Measurements from ENCODE around the gene PAFAH1B1.

The PAFAH1B1 gene

GRCh38 chr17:2594722-2595599, 1.5 kb downstream of the PAFAH1B1 start:
- peak overlapping the region; percentile 99 for H3K27ac ChIP-seq (ENCODE audit: insufficient read depth, low read depth, low read length, poor library complexity, severe bottlenecking)
- H3K27me3 ChIP-seq (ENCODE audit: control insufficient read depth, insufficient read depth, low read length, poor library complexity, severe bottlenecking) = no peaks in the 10 kb centered on the region
- H3K4me1 ChIP-seq (ENCODE audit: control insufficient read depth, insufficient read depth, low read length) = peaks cover 6% of the 10 kb centered on the region
- 3 to 8% methylated on average over 14 to 16 of the region's 16 CpGs for WGBS, 2 experiments
- no peaks in the 10 kb centered on the region for H3K36me3 ChIP-seq (ENCODE audit: control insufficient read depth, insufficient read depth, low read length)
- H3K9me3 ChIP-seq (ENCODE audit: control insufficient read depth, low read length) = no peaks in the 10 kb centered on the region
- H3K4me3 ChIP-seq (ENCODE audit: insufficient read depth, low read depth, low read length) = peak overlapping the region; percentile 93

GRCh38 chr17:2595716-2596115, 2.3 kb downstream of the PAFAH1B1 start:
- Histone ChIP-seq H3K36me3 (ENCODE audit: control insufficient read depth, insufficient read depth, low read length) (no peaks in the 10 kb centered on the region), H3K4me1 (ENCODE audit: control insufficient read depth, insufficient read depth, low read length) (peaks cover 6% of the 10 kb centered on the region), H3K9me3 (ENCODE audit: control insufficient read depth, low read length) (no peaks in the 10 kb centered on the region), H3K27ac (ENCODE audit: insufficient read depth, low read depth, low read length, poor library complexity, severe bottlenecking) (no peak overlapping the region), H3K27me3 (ENCODE audit: control insufficient read depth, insufficient read depth, low read length, poor library complexity, severe bottlenecking) (no peaks in the 10 kb centered on the region), H3K4me3 (ENCODE audit: insufficient read depth, low read depth, low read length) (peak overlapping the region; percentile 93)
- 49 to 64% methylated on average over 3 to 4 of the region's 4 CpGs for WGBS, 2 experiments

- Histone ChIP-seq H3K36me3 (ENCODE audit: control insufficient read depth, insufficient read depth, low read length) (no peaks in the 10 kb centered on the region), H3K9me3 (ENCODE audit: control insufficient read depth, low read length) (no peaks in the 10 kb centered on the region), H3K4me3 (ENCODE audit: insufficient read depth, low read depth, low read length) (no peak overlapping the region), H3K4me1 (ENCODE audit: control insufficient read depth, insufficient read depth, low read length) (peaks cover 6% of the 10 kb centered on the region), H3K27ac (ENCODE audit: insufficient read depth, low read depth, low read length, poor library complexity, severe bottlenecking) (no peak overlapping the region), H3K27me3 (ENCODE audit: control insufficient read depth, insufficient read depth, low read length, poor library complexity, severe bottlenecking) (no peaks in the 10 kb centered on the region)
- 93 to 97% methylated on average over 5 to 8 of the region's 8 CpGs for WGBS, 2 experiments
These were observed 4.7 kb downstream of the PAFAH1B1 start for GRCh38 chr17:2598166-2598565.

GRCh38 chr17:2602597-2603017, 9.2 kb downstream of the PAFAH1B1 start:
- Histone ChIP-seq H3K9me3 (ENCODE audit: control insufficient read depth, low read length) (no peaks in the 10 kb centered on the region), H3K27ac (ENCODE audit: insufficient read depth, low read depth, low read length, poor library complexity, severe bottlenecking) (no peak overlapping the region), H3K4me1 (ENCODE audit: control insufficient read depth, insufficient read depth, low read length) (no peaks in the 10 kb centered on the region), H3K4me3 (ENCODE audit: insufficient read depth, low read depth, low read length) (no peak overlapping the region), H3K36me3 (ENCODE audit: control insufficient read depth, insufficient read depth, low read length) (no peaks in the 10 kb centered on the region), H3K27me3 (ENCODE audit: control insufficient read depth, insufficient read depth, low read length, poor library complexity, severe bottlenecking) (no peaks in the 10 kb centered on the region)
- 82 to 83% methylated on average over 6 of the region's 6 CpGs for WGBS, 2 experiments

- Histone ChIP-seq H3K9me3 (ENCODE audit: control insufficient read depth, low read length) (no peaks in the 10 kb centered on the region), H3K27ac (ENCODE audit: insufficient read depth, low read depth, low read length, poor library complexity, severe bottlenecking) (no peak overlapping the region), H3K4me1 (ENCODE audit: control insufficient read depth, insufficient read depth, low read length) (no peaks in the 10 kb centered on the region), H3K27me3 (ENCODE audit: control insufficient read depth, insufficient read depth, low read length, poor library complexity, severe bottlenecking) (no peaks in the 10 kb centered on the region), H3K36me3 (ENCODE audit: control insufficient read depth, insufficient read depth, low read length) (no peaks in the 10 kb centered on the region), H3K4me3 (ENCODE audit: insufficient read depth, low read depth, low read length) (no peak overlapping the region)
- 91 to 99% methylated on average over 3 to 5 of the region's 6 CpGs for WGBS, 2 experiments
These were observed 15.0 kb downstream of the PAFAH1B1 start for GRCh38 chr17:2608350-2608913.

- Histone ChIP-seq H3K4me1 (ENCODE audit: control insufficient read depth, insufficient read depth, low read length) (no peaks in the 10 kb centered on the region), H3K4me3 (ENCODE audit: insufficient read depth, low read depth, low read length) (no peak overlapping the region), H3K9me3 (ENCODE audit: control insufficient read depth, low read length) (no peaks in the 10 kb centered on the region), H3K36me3 (ENCODE audit: control insufficient read depth, insufficient read depth, low read length) (no peaks in the 10 kb centered on the region), H3K27ac (ENCODE audit: insufficient read depth, low read depth, low read length, poor library complexity, severe bottlenecking) (no peak overlapping the region), H3K27me3 (ENCODE audit: control insufficient read depth, insufficient read depth, low read length, poor library complexity, severe bottlenecking) (no peaks in the 10 kb centered on the region)
- WGBS, 2 experiments = 92 to 95% methylated on average over 7 of the region's 7 CpGs
These were observed 15.6 kb downstream of the PAFAH1B1 start for GRCh38 chr17:2609091-2609490.

GRCh38 chr17:2610195-2611175, 17.0 kb downstream of the PAFAH1B1 start:
- WGBS, 2 experiments = 94% methylated on average over 3 of the region's 3 CpGs
- H3K27ac ChIP-seq (ENCODE audit: insufficient read depth, low read depth, low read length, poor library complexity, severe bottlenecking) = no peak overlapping the region

GRCh38 chr17:2611627-2612026, 18.2 kb downstream of the PAFAH1B1 start:
- no peaks in the 10 kb centered on the region for H3K9me3 ChIP-seq (ENCODE audit: control insufficient read depth, low read length)
- 90 to 91% methylated on average over 7 of the region's 7 CpGs for WGBS, 2 experiments
- no peak overlapping the region for H3K4me3 ChIP-seq (ENCODE audit: insufficient read depth, low read depth, low read length)
- H3K27me3 ChIP-seq (ENCODE audit: control insufficient read depth, insufficient read depth, low read length, poor library complexity, severe bottlenecking) = no peaks in the 10 kb centered on the region
- H3K36me3 ChIP-seq (ENCODE audit: control insufficient read depth, insufficient read depth, low read length) = no peaks in the 10 kb centered on the region
- H3K4me1 ChIP-seq (ENCODE audit: control insufficient read depth, insufficient read depth, low read length) = no peaks in the 10 kb centered on the region
- no peak overlapping the region for H3K27ac ChIP-seq (ENCODE audit: insufficient read depth, low read depth, low read length, poor library complexity, severe bottlenecking)

More at GRCh38 chr17:2610195-2611175, 17.0 kb downstream of the PAFAH1B1 start:
- Histone ChIP-seq H3K9me3 (ENCODE audit: control insufficient read depth, low read length) (no peaks in the 10 kb centered on the region), H3K4me3 (ENCODE audit: insufficient read depth, low read depth, low read length) (no peak overlapping the region), H3K36me3 (ENCODE audit: control insufficient read depth, insufficient read depth, low read length) (no peaks in the 10 kb centered on the region), H3K4me1 (ENCODE audit: control insufficient read depth, insufficient read depth, low read length) (no peaks in the 10 kb centered on the region), H3K27me3 (ENCODE audit: control insufficient read depth, insufficient read depth, low read length, poor library complexity, severe bottlenecking) (no peaks in the 10 kb centered on the region)

GRCh38 chr17:2612630-2613029, 19.2 kb downstream of the PAFAH1B1 start:
- Histone ChIP-seq H3K27ac (ENCODE audit: insufficient read depth, low read depth, low read length, poor library complexity, severe bottlenecking) (no peak overlapping the region), H3K4me3 (ENCODE audit: insufficient read depth, low read depth, low read length) (no peak overlapping the region), H3K36me3 (ENCODE audit: control insufficient read depth, insufficient read depth, low read length) (no peaks in the 10 kb centered on the region), H3K27me3 (ENCODE audit: control insufficient read depth, insufficient read depth, low read length, poor library complexity, severe bottlenecking) (no peaks in the 10 kb centered on the region), H3K4me1 (ENCODE audit: control insufficient read depth, insufficient read depth, low read length) (no peaks in the 10 kb centered on the region), H3K9me3 (ENCODE audit: control insufficient read depth, low read length) (no peaks in the 10 kb centered on the region)
- WGBS, 2 experiments = 97 to 98% methylated on average over 6 of the region's 7 CpGs
